Measurements from ENCODE around the gene FCAMR.

The FCAMR gene

DNA sequence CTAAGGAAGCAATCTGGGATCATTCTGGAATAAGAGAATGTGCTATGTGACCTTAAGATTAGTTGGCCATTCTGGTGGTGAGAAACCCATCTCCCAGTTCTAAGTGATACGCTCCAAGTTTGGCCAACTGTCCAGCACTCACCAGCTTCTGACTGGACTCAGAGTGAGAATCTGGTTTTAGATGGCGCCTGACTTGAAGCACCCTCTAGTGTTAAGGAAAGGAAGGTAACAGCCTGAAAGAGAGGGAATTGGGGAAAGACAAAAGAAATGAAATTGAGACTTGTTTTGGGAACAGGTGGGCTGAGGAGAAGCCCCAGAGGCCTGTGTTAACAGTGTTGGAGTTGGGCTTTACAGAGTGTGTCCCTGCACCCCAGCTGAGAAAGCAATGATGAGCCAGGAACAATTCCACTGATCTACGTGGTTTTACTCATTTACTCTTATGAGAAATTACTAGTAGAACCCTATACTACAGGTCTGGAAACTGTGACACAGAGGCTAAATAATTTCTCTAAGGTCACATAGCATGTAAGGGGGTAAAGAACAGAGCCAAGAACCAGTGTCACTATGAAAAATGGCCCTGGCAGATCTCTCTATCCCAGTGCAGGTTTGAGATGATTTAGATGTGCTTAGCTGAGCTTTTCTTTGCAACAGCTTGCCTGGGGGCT lies 9.3 kb upstream of the FCAMR start:
- no peaks in the 10 kb centered on the region for H3K9me3 ChIP-seq (ENCODE audit: control extremely low read depth in 1 of 5, control insufficient read depth in 4 of 5, insufficient read depth in 2 of 5, low read depth in 1 of 5, low read length in 4 of 5)
- H3K4me1 ChIP-seq (ENCODE audit: control extremely low read depth in 1 of 4, control insufficient read depth in 4 of 4, insufficient read depth in 4 of 4, low read length in 3 of 4) = peaks cover 0 to 5% (median 0%) of the 10 kb centered on the region in 4 experiments
- WGBS (ENCODE audit: insufficient coverage) = 86% methylated on average over 2 of the region's 3 CpGs
- CTCF ChIA-PET = interaction anchor here (0.9 to 10.8 kb wide), 16 partner anchors 8 to 347 kb away, joined by 3 to 220 read pairs (median 13); partner anchors contain the start of genes FCAMR, FCMR and PIGR
- POLR2A ChIA-PET = no interaction called here
- no peak overlapping the region for H3K4me3 ChIP-seq (ENCODE audit: control insufficient read depth in 1 of 7, extremely low read depth in 1 of 7, insufficient read depth in 4 of 7, low read depth in 2 of 7, low read length in 6 of 7)
- peak in 2 of 3 donors; percentile 13 to 16 for DNase-seq
- H3K27ac ChIP-seq (ENCODE audit: insufficient read depth in 1 of 2, low read depth in 1 of 2, low read length in 2 of 2, poor library complexity in 1 of 2, severe bottlenecking in 2 of 2) = no peak overlapping the region
- no peaks in the 10 kb centered on the region for H3K36me3 ChIP-seq (ENCODE audit: control insufficient read depth in 4 of 4, insufficient read depth in 4 of 4, low read length in 3 of 4)
- peaks cover 0 to 4% (median 0%) of the 10 kb centered on the region in 5 experiments for H3K27me3 ChIP-seq (replicated peaks in 2 of 5; ENCODE audit: control insufficient read depth in 4 of 5, insufficient read depth in 5 of 5, low read length in 4 of 5)

DNA sequence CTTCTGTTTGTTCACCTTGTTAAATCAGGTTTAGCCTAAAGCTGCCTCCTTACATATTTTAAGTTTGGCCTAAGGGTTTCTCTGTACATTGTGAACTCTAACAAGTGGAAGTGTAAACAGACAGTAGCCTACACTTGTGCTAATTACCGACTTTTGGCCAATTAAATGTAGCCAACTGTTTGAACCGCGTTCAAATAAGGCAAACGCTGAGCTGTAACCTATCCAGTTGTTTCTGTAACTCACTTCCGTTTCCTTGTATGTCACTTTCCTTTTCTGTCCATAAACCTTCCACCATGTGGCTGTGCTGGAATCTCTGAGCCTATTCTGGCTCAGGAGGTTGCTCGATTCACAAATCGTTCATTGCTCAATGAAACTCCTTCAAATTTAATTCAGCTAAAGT lies 8.0 kb upstream of the FCAMR start:
- H3K27ac ChIP-seq (ENCODE audit: insufficient read depth in 1 of 2, low read depth in 1 of 2, low read length in 2 of 2, poor library complexity in 1 of 2, severe bottlenecking in 2 of 2) = no peak overlapping the region
- H3K4me1 ChIP-seq (ENCODE audit: control extremely low read depth in 1 of 4, control insufficient read depth in 4 of 4, insufficient read depth in 4 of 4, low read length in 3 of 4) = peaks cover 0 to 5% (median 0%) of the 10 kb centered on the region in 4 experiments
- no peak overlapping the region for H3K4me3 ChIP-seq (ENCODE audit: control insufficient read depth in 1 of 7, extremely low read depth in 1 of 7, insufficient read depth in 4 of 7, low read depth in 2 of 7, low read length in 6 of 7)
- peaks cover 0 to 4% (median 0%) of the 10 kb centered on the region in 5 experiments for H3K27me3 ChIP-seq (replicated peaks in 2 of 5; ENCODE audit: control insufficient read depth in 4 of 5, insufficient read depth in 5 of 5, low read length in 4 of 5)
- 92% methylated on average over 7 of the region's 7 CpGs for WGBS (ENCODE audit: insufficient coverage)
- ChIA-PET POLR2A (no interaction called here), CTCF (interaction anchor here (1.2 to 10.8 kb wide), 2 partner anchors 46 to 266 kb away, joined by 3 to 220 read pairs; no protein-coding TSS in a partner anchor)
- no peaks in the 10 kb centered on the region for H3K9me3 ChIP-seq (ENCODE audit: control extremely low read depth in 1 of 5, control insufficient read depth in 4 of 5, insufficient read depth in 2 of 5, low read depth in 1 of 5, low read length in 4 of 5)
- DNase-seq = no peak
- H3K36me3 ChIP-seq (ENCODE audit: control insufficient read depth in 4 of 4, insufficient read depth in 4 of 4, low read length in 3 of 4) = no peaks in the 10 kb centered on the region

DNA sequence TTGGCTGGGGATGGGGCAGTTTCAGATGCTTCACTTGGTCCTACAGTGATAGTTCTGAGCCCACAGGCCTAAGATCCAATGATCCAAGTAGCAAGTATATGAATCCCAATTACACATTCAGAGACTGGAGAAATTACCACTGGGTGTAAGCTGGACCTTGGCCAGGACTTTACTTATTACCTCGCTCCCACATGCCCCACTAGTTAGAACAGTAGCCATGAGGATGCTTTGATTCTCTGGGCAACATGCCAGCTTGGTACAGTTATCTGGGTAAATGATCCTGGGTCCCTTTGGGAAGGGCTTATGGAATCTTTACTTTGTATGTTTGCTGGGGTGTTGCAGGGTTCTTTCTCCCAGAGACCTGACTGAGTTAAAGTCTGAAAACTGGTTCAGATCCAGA lies 5.0 kb upstream of the FCAMR start:
- WGBS (ENCODE audit: insufficient coverage) = 100% methylated on average over 1 of the region's 1 CpG
- Histone ChIP-seq H3K36me3 (ENCODE audit: control insufficient read depth in 4 of 4, insufficient read depth in 4 of 4, low read length in 3 of 4) (no peaks in the 10 kb centered on the region), H3K4me1 (ENCODE audit: control extremely low read depth in 1 of 4, control insufficient read depth in 4 of 4, insufficient read depth in 4 of 4, low read length in 3 of 4) (peaks cover 6 to 14% (median 7%) of the 10 kb centered on the region in 4 experiments), H3K4me3 (ENCODE audit: control insufficient read depth in 1 of 7, extremely low read depth in 1 of 7, insufficient read depth in 4 of 7, low read depth in 2 of 7, low read length in 6 of 7) (no peak overlapping the region), H3K27ac (ENCODE audit: insufficient read depth in 1 of 2, low read depth in 1 of 2, low read length in 2 of 2, poor library complexity in 1 of 2, severe bottlenecking in 2 of 2) (no peak overlapping the region), H3K9me3 (ENCODE audit: control extremely low read depth in 1 of 5, control insufficient read depth in 4 of 5, insufficient read depth in 2 of 5, low read depth in 1 of 5, low read length in 4 of 5) (no peaks in the 10 kb centered on the region), H3K27me3 (replicated peaks in 2 of 5; ENCODE audit: control insufficient read depth in 4 of 5, insufficient read depth in 5 of 5, low read length in 4 of 5) (no peaks in the 10 kb centered on the region)
- CTCF ChIA-PET = interaction anchor here (1.2 to 4.3 kb wide), 5 partner anchors 13 to 63 kb away, joined by 3 to 31 read pairs (median 7); no protein-coding TSS in a partner anchor
- POLR2A ChIA-PET = no interaction called here
- no peak for DNase-seq

DNA sequence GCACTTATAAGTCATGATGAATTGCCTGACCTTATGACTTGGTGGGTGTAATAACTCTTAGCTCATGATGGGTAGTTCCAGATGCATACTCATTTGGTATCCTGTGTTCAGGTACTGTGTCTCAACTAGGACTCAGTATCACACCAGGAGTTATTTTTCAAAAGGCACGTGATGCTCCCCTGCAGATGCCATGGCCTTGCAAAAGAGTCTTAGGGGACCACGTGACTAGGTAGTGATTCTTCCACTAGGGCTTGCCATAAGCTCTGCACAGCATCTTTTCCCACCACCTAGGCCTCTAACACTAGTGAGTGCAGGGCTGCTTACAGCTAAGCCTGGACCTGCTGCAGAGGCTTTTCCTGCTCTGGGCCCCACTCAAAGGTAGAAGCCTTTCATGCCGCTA lies 3.9 kb upstream of the FCAMR start:
- CTCF ChIA-PET = interaction anchor here (0.8 to 6.8 kb wide), 7 partner anchors 7 to 42 kb away, joined by 3 to 66 read pairs (median 13); partner anchors contain the start of gene PIGR
- POLR2A ChIA-PET = interaction anchor here (1.0 kb wide), 1 partner anchor 49 kb away, joined by 3 read pairs; no protein-coding TSS in a partner anchor
- H3K27ac ChIP-seq (ENCODE audit: insufficient read depth in 1 of 2, low read depth in 1 of 2, low read length in 2 of 2, poor library complexity in 1 of 2, severe bottlenecking in 2 of 2) = no peak overlapping the region
- DNase-seq = no peak
- H3K4me3 ChIP-seq (ENCODE audit: control insufficient read depth in 1 of 7, extremely low read depth in 1 of 7, insufficient read depth in 4 of 7, low read depth in 2 of 7, low read length in 6 of 7) = no peak overlapping the region
- no peaks in the 10 kb centered on the region for H3K27me3 ChIP-seq (replicated peaks in 2 of 5; ENCODE audit: control insufficient read depth in 4 of 5, insufficient read depth in 5 of 5, low read length in 4 of 5)
- 93% methylated on average over 3 of the region's 3 CpGs for WGBS (ENCODE audit: insufficient coverage)
- H3K36me3 ChIP-seq (ENCODE audit: control insufficient read depth in 4 of 4, insufficient read depth in 4 of 4, low read length in 3 of 4) = no peaks in the 10 kb centered on the region
- no peaks in the 10 kb centered on the region for H3K9me3 ChIP-seq (ENCODE audit: control extremely low read depth in 1 of 5, control insufficient read depth in 4 of 5, insufficient read depth in 2 of 5, low read depth in 1 of 5, low read length in 4 of 5)
- H3K4me1 ChIP-seq (ENCODE audit: control extremely low read depth in 1 of 4, control insufficient read depth in 4 of 4, insufficient read depth in 4 of 4, low read length in 3 of 4) = peaks cover 7 to 19% (median 8%) of the 10 kb centered on the region in 4 experiments

DNA sequence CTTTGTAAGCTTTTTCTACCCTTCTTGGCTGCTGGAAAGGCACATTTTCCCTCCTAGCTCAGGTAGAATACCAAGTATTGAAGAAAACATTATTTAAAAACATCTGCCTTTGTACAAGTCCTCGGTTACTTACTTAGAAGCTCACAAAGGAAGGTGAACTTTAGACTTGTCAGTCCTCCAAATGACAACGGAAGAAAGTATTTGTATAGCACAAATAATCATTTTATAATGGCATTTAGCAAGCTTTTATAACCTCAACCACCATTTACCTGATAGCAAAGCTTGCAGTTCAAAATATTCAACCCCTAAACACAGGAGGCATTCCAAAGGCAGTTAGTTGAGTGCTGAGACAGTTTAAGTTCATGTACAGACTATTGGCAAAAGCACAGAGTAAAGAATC lies 2.5 kb upstream of the FCAMR start:
- WGBS (ENCODE audit: insufficient coverage) = no CpG with 5 or more reads among the region's 2 CpGs
- H3K4me1 ChIP-seq (ENCODE audit: control extremely low read depth in 1 of 4, control insufficient read depth in 4 of 4, insufficient read depth in 4 of 4, low read length in 3 of 4) = peaks cover 16 to 33% (median 19%) of the 10 kb centered on the region in 4 experiments
- ChIA-PET CTCF (interaction anchor here (0.8 to 6.8 kb wide), 18 partner anchors 8 to 246 kb away, joined by 3 to 66 read pairs (median 3); partner anchors contain the start of gene PIGR), POLR2A (no interaction called here)
- H3K36me3 ChIP-seq (ENCODE audit: control insufficient read depth in 4 of 4, insufficient read depth in 4 of 4, low read length in 3 of 4) = no peaks in the 10 kb centered on the region
- no peaks in the 10 kb centered on the region for H3K9me3 ChIP-seq (ENCODE audit: control extremely low read depth in 1 of 5, control insufficient read depth in 4 of 5, insufficient read depth in 2 of 5, low read depth in 1 of 5, low read length in 4 of 5)
- no peak overlapping the region for H3K4me3 ChIP-seq (ENCODE audit: control insufficient read depth in 1 of 7, extremely low read depth in 1 of 7, insufficient read depth in 4 of 7, low read depth in 2 of 7, low read length in 6 of 7)
- no peak overlapping the region for H3K27ac ChIP-seq (ENCODE audit: insufficient read depth in 1 of 2, low read depth in 1 of 2, low read length in 2 of 2, poor library complexity in 1 of 2, severe bottlenecking in 2 of 2)
- no peak for DNase-seq
- no peaks in the 10 kb centered on the region for H3K27me3 ChIP-seq (replicated peaks in 2 of 5; ENCODE audit: control insufficient read depth in 4 of 5, insufficient read depth in 5 of 5, low read length in 4 of 5)

DNA sequence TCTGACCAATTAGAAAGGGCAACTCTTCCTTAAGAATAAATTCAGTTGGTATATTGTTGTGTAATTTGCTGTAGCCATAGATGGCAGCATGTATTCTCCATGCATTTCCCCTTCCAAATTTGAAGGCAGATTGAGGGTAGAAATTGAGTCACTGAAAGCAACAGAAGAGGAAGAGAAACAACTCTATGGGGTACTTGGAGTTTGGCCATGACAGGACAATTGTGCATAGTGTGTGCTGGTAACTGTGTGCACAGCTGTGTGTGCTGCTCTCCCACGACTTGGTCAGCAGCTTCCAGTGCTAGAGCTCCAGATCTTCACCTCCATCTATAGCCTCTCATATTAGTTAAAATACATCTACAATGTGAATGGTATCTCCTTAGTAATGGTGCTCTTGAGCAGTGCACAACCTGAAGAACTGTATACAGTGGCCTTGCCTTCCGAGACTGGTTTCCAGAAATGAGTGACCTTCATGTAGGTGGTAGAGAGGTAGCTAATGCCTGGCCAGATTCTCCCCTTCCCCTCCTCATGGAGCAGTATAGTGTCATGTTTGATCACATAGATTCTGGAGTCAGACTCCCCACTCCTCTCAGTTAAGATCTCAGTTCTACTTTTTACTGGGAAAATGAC lies 882 bp upstream of the FCAMR start:
- ChIA-PET CTCF (interaction anchor here (0.5 to 6.8 kb wide), 8 partner anchors 10 to 349 kb away, joined by 3 to 66 read pairs (median 6); partner anchors contain the start of gene PIGR), POLR2A (no interaction called here)
- DNase-seq = peak in 2 of 3 donors; percentile 19 to 22
- Histone ChIP-seq H3K9me3 (ENCODE audit: control extremely low read depth in 1 of 5, control insufficient read depth in 4 of 5, insufficient read depth in 2 of 5, low read depth in 1 of 5, low read length in 4 of 5) (no peaks in the 10 kb centered on the region), H3K4me3 (ENCODE audit: control insufficient read depth in 1 of 7, extremely low read depth in 1 of 7, insufficient read depth in 4 of 7, low read depth in 2 of 7, low read length in 6 of 7) (no peak overlapping the region), H3K27me3 (replicated peaks in 2 of 5; ENCODE audit: control insufficient read depth in 4 of 5, insufficient read depth in 5 of 5, low read length in 4 of 5) (no peaks in the 10 kb centered on the region), H3K4me1 (ENCODE audit: control extremely low read depth in 1 of 4, control insufficient read depth in 4 of 4, insufficient read depth in 4 of 4, low read length in 3 of 4) (peaks cover 26 to 46% (median 30%) of the 10 kb centered on the region in 4 experiments), H3K36me3 (ENCODE audit: control insufficient read depth in 4 of 4, insufficient read depth in 4 of 4, low read length in 3 of 4) (no peaks in the 10 kb centered on the region), H3K27ac (ENCODE audit: insufficient read depth in 1 of 2, low read depth in 1 of 2, low read length in 2 of 2, poor library complexity in 1 of 2, severe bottlenecking in 2 of 2) (no peak overlapping the region)
- WGBS (ENCODE audit: insufficient coverage) = no CpG with 5 or more reads among the region's 2 CpGs

DNA sequence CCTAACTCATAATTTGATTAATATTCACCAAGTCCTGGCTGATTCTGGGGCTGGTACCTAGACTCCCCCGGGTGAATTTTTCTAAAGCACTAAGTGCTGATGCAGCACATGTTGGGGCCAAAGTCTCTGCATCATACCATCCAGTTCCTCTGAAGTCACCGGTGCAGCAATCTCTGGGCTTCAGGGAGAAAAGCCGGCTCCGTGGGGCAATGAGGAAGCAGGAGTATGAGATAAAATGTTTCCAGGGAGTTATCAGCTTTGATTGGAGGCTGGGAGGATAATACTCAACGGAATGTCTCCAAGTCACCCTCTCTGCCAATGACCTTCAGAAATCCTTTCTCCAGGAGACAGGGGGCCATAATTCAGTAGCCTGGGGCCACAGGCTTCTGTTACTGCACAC lies 1.2 kb downstream of the FCAMR start:
- Histone ChIP-seq H3K27ac (ENCODE audit: insufficient read depth in 1 of 2, low read depth in 1 of 2, low read length in 2 of 2, poor library complexity in 1 of 2, severe bottlenecking in 2 of 2) (no peak overlapping the region), H3K4me3 (ENCODE audit: control insufficient read depth in 1 of 7, extremely low read depth in 1 of 7, insufficient read depth in 4 of 7, low read depth in 2 of 7, low read length in 6 of 7) (no peak overlapping the region), H3K36me3 (ENCODE audit: control insufficient read depth in 4 of 4, insufficient read depth in 4 of 4, low read length in 3 of 4) (no peaks in the 10 kb centered on the region), H3K27me3 (replicated peaks in 2 of 5; ENCODE audit: control insufficient read depth in 4 of 5, insufficient read depth in 5 of 5, low read length in 4 of 5) (no peaks in the 10 kb centered on the region), H3K4me1 (ENCODE audit: control extremely low read depth in 1 of 4, control insufficient read depth in 4 of 4, insufficient read depth in 4 of 4, low read length in 3 of 4) (peaks cover 26 to 48% (median 33%) of the 10 kb centered on the region in 4 experiments), H3K9me3 (ENCODE audit: control extremely low read depth in 1 of 5, control insufficient read depth in 4 of 5, insufficient read depth in 2 of 5, low read depth in 1 of 5, low read length in 4 of 5) (no peaks in the 10 kb centered on the region)
- CTCF ChIA-PET = interaction anchor here (0.7 to 6.8 kb wide), 8 partner anchors 8 to 57 kb away, joined by 3 to 66 read pairs (median 4); partner anchors contain the start of gene PIGR
- POLR2A ChIA-PET = no interaction called here
- DNase-seq = no peak
- WGBS (ENCODE audit: insufficient coverage) = 33% methylated on average over 2 of the region's 5 CpGs

All from common myeloid progenitor, CD34-positive (primary cell).